ENCODE measurements around the gene PEDS1.

DNA sequence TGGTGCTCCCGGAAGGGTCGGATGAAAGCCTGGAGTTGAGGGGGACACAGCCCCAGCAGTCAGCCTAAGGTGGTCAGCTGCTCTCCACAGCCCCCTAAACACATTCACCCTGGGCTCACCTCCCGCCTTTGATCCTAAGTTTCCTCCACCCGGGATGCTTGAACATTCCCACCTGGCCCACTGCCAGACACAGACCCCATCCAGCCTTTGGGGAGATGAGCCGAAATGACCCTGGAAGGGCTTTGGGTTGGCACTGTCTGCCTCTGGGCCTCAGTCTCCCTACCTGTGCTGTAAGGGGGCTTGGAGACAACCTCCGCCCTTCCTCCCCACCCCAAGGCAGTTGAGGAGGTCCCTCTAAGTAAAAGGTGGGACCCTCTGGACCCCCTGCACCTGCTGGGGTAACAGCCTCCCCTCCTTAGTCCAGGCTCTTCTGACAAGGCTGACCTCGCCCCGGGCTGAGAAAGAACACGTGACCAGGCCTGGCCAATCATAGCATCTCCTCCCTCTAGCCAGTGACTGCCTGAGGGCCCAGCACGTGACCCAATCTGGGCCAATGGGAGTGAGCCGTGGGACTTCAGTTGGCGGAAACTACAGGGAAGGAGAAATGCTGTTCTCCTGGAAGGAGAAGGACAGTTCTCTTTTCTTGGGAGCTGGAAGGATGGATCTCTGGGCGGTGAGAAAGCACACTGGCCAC is 23.7 kb downstream of the PEDS1 start:
- TF ChIP-seq POLR2A (IDR thresholded peaks at IDR 0.05): no peak
- TF ChIP-seq, protein P1, sequence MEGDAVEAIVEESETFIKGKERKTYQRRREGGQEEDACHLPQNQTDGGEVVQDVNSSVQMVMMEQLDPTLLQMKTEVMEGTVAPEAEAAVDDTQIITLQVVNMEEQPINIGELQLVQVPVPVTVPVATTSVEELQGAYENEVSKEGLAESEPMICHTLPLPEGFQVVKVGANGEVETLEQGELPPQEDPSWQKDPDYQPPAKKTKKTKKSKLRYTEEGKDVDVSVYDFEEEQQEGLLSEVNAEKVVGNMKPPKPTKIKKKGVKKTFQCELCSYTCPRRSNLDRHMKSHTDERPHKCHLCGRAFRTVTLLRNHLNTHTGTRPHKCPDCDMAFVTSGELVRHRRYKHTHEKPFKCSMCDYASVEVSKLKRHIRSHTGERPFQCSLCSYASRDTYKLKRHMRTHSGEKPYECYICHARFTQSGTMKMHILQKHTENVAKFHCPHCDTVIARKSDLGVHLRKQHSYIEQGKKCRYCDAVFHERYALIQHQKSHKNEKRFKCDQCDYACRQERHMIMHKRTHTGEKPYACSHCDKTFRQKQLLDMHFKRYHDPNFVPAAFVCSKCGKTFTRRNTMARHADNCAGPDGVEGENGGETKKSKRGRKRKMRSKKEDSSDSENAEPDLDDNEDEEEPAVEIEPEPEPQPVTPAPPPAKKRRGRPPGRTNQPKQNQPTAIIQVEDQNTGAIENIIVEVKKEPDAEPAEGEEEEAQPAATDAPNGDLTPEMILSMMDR (IDR thresholded peaks at IDR 0.05): no peak
